ENCODE measurements around the gene USP35. TPM values are rescaled to one million over a fixed set of nuclear protein-coding genes. Genes with fewer than 3 reads are reported as not detected.

USP35 gene
- total RNA-seq, 4 donors from 2014 or later = 7.4 to 17.2 (median 10.9) TPM

GRCh38 chr11:78189174-78189724, 530 bp downstream of the USP35 start:
- no peaks in the 10 kb centered on the region for H3K9me3 ChIP-seq
- no peak for TF ChIP-seq POLR2A (IDR thresholded peaks at IDR 0.05)
- no peak for TF ChIP-seq EP300 (IDR thresholded peaks at IDR 0.05; ENCODE audit: low read depth)
- no peak for TF ChIP-seq POLR2AphosphoS5 (IDR thresholded peaks at IDR 0.05)
- TF ChIP-seq, protein P1, sequence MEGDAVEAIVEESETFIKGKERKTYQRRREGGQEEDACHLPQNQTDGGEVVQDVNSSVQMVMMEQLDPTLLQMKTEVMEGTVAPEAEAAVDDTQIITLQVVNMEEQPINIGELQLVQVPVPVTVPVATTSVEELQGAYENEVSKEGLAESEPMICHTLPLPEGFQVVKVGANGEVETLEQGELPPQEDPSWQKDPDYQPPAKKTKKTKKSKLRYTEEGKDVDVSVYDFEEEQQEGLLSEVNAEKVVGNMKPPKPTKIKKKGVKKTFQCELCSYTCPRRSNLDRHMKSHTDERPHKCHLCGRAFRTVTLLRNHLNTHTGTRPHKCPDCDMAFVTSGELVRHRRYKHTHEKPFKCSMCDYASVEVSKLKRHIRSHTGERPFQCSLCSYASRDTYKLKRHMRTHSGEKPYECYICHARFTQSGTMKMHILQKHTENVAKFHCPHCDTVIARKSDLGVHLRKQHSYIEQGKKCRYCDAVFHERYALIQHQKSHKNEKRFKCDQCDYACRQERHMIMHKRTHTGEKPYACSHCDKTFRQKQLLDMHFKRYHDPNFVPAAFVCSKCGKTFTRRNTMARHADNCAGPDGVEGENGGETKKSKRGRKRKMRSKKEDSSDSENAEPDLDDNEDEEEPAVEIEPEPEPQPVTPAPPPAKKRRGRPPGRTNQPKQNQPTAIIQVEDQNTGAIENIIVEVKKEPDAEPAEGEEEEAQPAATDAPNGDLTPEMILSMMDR (IDR thresholded peaks at IDR 0.05) = no peak
- WGBS, 2 donors (ENCODE audit: low coverage in 1 of 2) = 36 to 60% methylated on average over 4 to 18 of the region's 18 CpGs
- intact Hi-C loops (cut with DNase I; ENCODE audit: low total_unique reads) = loop anchor here (5.0 kb wide), 1 partner anchor 37 kb away; no protein-coding TSS in a partner anchor
- peak overlapping the region; percentile 76 to 90 (median 89) for H3K27ac ChIP-seq
- H3K4me3 ChIP-seq = peak overlapping the region; percentile 43 to 90 (median 76)
- in situ Hi-C loops (cut with MboI; ENCODE audit: low pct_ligation_motif_present in 1 of 4, low pct_unique_long_range_greater_than_20kb in 1 of 4, low sequenced_read_pairs in 3 of 4) = no loop called here
- no peaks in the 10 kb centered on the region for H3K36me3 ChIP-seq
- no peak for DNase-seq
- H3K4me1 ChIP-seq = peaks cover 0 to 37% (median 29%) of the 10 kb centered on the region in 4 donors
- H3K27me3 ChIP-seq = no peaks in the 10 kb centered on the region

- DNase-seq = no peak
- Histone ChIP-seq H3K27ac (peak overlapping the region in 3 of 4 donors; percentile 76 to 89 (median 89)), H3K4me1 (peaks cover 0 to 37% (median 29%) of the 10 kb centered on the region in 4 donors), H3K27me3 (no peaks in the 10 kb centered on the region), H3K36me3 (no peaks in the 10 kb centered on the region), H3K4me3 (peak overlapping the region in 2 of 4 donors; percentile 68 to 90), H3K9me3 (no peaks in the 10 kb centered on the region)
- WGBS, 2 donors (ENCODE audit: low coverage in 1 of 2) = 57% methylated on average over 3 of the region's 3 CpGs; no CpG with 5 or more reads in 1 of the 2 donors
- in situ Hi-C loops (cut with MboI; ENCODE audit: low pct_ligation_motif_present in 1 of 4, low pct_unique_long_range_greater_than_20kb in 1 of 4, low sequenced_read_pairs in 3 of 4) (no loop called here), intact Hi-C loops (cut with DNase I; ENCODE audit: low total_unique reads) (loop anchor here (5.0 kb wide), 1 partner anchor 38 kb away; no protein-coding TSS in a partner anchor)
- TF ChIP-seq, protein P1 (IDR thresholded peaks at IDR 0.05) = no peak
- TF ChIP-seq POLR2A (IDR thresholded peaks at IDR 0.05) = no peak
- TF ChIP-seq EP300 (IDR thresholded peaks at IDR 0.05; ENCODE audit: low read depth) = no peak
- TF ChIP-seq POLR2AphosphoS5 (IDR thresholded peaks at IDR 0.05) = no peak
Observed at GRCh38 chr11:78189851-78190250, 1.1 kb downstream of the USP35 start.

GRCh38 chr11:78190374-78190773, 1.7 kb downstream of the USP35 start:
- H3K4me1 ChIP-seq = peaks cover 0 to 37% (median 29%) of the 10 kb centered on the region in 4 donors
- H3K4me3 ChIP-seq = no peak overlapping the region
- H3K9me3 ChIP-seq = no peaks in the 10 kb centered on the region
- in situ Hi-C loops (cut with MboI; ENCODE audit: low pct_ligation_motif_present in 1 of 4, low pct_unique_long_range_greater_than_20kb in 1 of 4, low sequenced_read_pairs in 3 of 4) = no loop called here
- no peak for TF ChIP-seq EP300 (IDR thresholded peaks at IDR 0.05; ENCODE audit: low read depth)
- no peak for TF ChIP-seq POLR2A (IDR thresholded peaks at IDR 0.05)
- TF ChIP-seq, protein P1 (IDR thresholded peaks at IDR 0.05) = no peak
- no peak for TF ChIP-seq POLR2AphosphoS5 (IDR thresholded peaks at IDR 0.05)
- no peak for DNase-seq
- no peaks in the 10 kb centered on the region for H3K36me3 ChIP-seq
- intact Hi-C loops (cut with DNase I; ENCODE audit: low total_unique reads) = no loop called here
- WGBS, 2 donors (ENCODE audit: low coverage in 1 of 2) = 62% methylated on average over 3 of the region's 3 CpGs; no CpG with 5 or more reads in 1 of the 2 donors
- no peaks in the 10 kb centered on the region for H3K27me3 ChIP-seq
- no peak overlapping the region for H3K27ac ChIP-seq

DNA sequence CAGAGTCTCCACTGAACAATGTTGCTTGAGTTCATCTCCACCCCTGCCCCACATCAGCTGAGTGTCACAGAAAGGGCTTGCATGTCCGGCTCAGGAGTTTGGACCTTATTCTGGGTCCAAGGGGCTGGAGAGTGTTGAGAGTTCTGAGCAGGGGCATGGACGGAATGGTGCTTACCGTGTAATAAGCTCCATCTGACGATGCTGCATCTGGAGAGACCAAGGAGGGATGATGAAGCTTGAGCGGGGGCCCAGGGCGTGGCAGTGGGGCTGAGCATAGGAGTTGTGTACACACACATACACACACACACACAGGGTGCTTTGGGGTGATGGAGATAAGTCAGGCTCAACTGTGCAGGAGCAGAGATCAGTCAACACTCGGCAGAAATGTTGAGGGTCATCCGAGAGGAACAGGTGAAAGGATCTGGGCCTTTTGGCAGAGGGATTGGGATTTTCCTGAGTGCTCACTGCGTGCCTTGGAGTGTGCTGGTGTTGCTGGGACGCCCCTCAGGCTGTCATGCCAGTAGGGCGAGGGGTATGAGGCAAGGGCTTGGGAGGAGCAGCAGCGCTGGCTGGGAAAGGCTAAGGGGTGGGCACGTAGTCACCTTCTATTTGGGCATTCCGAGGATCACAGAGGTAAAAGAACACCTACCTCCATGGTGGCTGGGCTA, 2.3 kb downstream of the USP35 start:
- no peak for DNase-seq
- no peaks in the 10 kb centered on the region for H3K36me3 ChIP-seq
- intact Hi-C loops (cut with DNase I; ENCODE audit: low total_unique reads) = no loop called here
- TF ChIP-seq POLR2AphosphoS5 (IDR thresholded peaks at IDR 0.05) = no peak
- TF ChIP-seq, protein P1 (IDR thresholded peaks at IDR 0.05) = no peak
- TF ChIP-seq EP300 (IDR thresholded peaks at IDR 0.05; ENCODE audit: low read depth) = no peak
- no peak for TF ChIP-seq POLR2A (IDR thresholded peaks at IDR 0.05)
- no peaks in the 10 kb centered on the region for H3K9me3 ChIP-seq
- no peak overlapping the region for H3K4me3 ChIP-seq
- H3K4me1 ChIP-seq = peaks cover 0 to 34% (median 28%) of the 10 kb centered on the region in 4 donors
- H3K27ac ChIP-seq = no peak overlapping the region
- 87 to 93% methylated on average over 5 to 14 of the region's 14 CpGs for WGBS, 2 donors (ENCODE audit: low coverage in 1 of 2)
- in situ Hi-C loops (cut with MboI; ENCODE audit: low pct_ligation_motif_present in 1 of 4, low pct_unique_long_range_greater_than_20kb in 1 of 4, low sequenced_read_pairs in 3 of 4) = no loop called here
- no peaks in the 10 kb centered on the region for H3K27me3 ChIP-seq
